MM.1S (cell line): ENCODE data around the gene SGCD.

Source experiments
- DNase-seq: peaks from one replicate; pipeline ENCODE4 v3.0.0-alpha.2; 2015
- H2AFZ ChIP-seq: fragments of 300-600 bp; sonication (generic); 2 replicates; pipeline ENCODE4 v1.6.0; 2016; ENCODE audit warnings: antibody characterized with exemption, low read length
- H3F3A ChIP-seq: fragments of 300-600 bp; sonication (generic); 2 replicates; pipeline ENCODE4 v1.6.1; 2016; ENCODE audit warnings: mild to moderate bottlenecking, antibody characterized with exemption, low read length, moderate library complexity, mixed read lengths; ENCODE audit not compliant: insufficient read depth
- H3K27ac ChIP-seq: fragments of 300-600 bp; sonication (generic); 2 replicates; pipeline ENCODE4 v1.5.1; 2016; ENCODE audit warnings: mild to moderate bottlenecking, low read length
- H3K27me3 ChIP-seq: fragments of 300-600 bp; sonication (generic); replicated peaks from 2 replicates; pipeline ENCODE4 v1.6.0; 2016; ENCODE audit warnings: low read length; ENCODE audit not compliant: insufficient read depth
- H3K36me3 ChIP-seq: fragments of 300-600 bp; sonication (generic); replicated peaks from 2 replicates; pipeline ENCODE4 v1.6.1; 2016; ENCODE audit warnings: mild to moderate bottlenecking, low read length, mixed read lengths; ENCODE audit not compliant: insufficient read depth
- H3K4me1 ChIP-seq: fragments of 300-600 bp; sonication (generic); 2 replicates; pipeline ENCODE4 v1.6.1; 2016; ENCODE audit warnings: low read length, mixed read lengths
- H3K4me2 ChIP-seq: fragments of 300-600 bp; sonication (generic); 2 replicates; pipeline ENCODE4 v1.6.0; 2016; ENCODE audit warnings: low read depth, low read length
- H3K4me3 ChIP-seq: fragments of 300-600 bp; sonication (generic); 2 replicates; pipeline ENCODE4 v1.5.1; 2016; ENCODE audit warnings: low read length, mixed read lengths
- H3K79me2 ChIP-seq: fragments of 300-600 bp; sonication (generic); 2 replicates; pipeline ENCODE4 v1.6.1; 2016; ENCODE audit warnings: mixed run types, low read length, mixed read lengths
- H3K9ac ChIP-seq: fragments of 300-600 bp; sonication (generic); 2 replicates; pipeline ENCODE4 v1.6.1; 2016; ENCODE audit warnings: low read length, mixed read lengths
- H3K9me2 ChIP-seq: fragments of 300-600 bp; sonication (generic); replicated peaks from 2 replicates; pipeline ENCODE4 v1.6.1; 2016; ENCODE audit warnings: mild to moderate bottlenecking, low read length, mixed read lengths; ENCODE audit not compliant: insufficient read depth
- H3K9me3 ChIP-seq: fragments of 300-600 bp; sonication (generic); replicated peaks from 2 replicates; pipeline ENCODE4 v1.6.1; 2016; ENCODE audit warnings: mild to moderate bottlenecking, low read length, mixed read lengths; ENCODE audit not compliant: insufficient read depth
- H4K20me1 ChIP-seq: fragments of 300-600 bp; sonication (generic); 2 replicates; pipeline ENCODE4 v1.6.1; 2016; ENCODE audit warnings: mild to moderate bottlenecking, low read length, moderate library complexity, mixed read lengths; ENCODE audit not compliant: insufficient read depth
- CTCF ChIP-seq: fragments of 300-600 bp; sonication (generic); IDR thresholded peaks from 2 replicates; pipeline ENCODE4 v1.5.1; 2016; ENCODE audit warnings: antibody characterized with exemption, low read length, mixed read lengths
- EZH2 ChIP-seq: fragments of 300-600 bp; sonication (generic); optimal IDR thresholded peaks from 2 replicates; pipeline ENCODE3; 2017; ENCODE audit warnings: low read depth, mild to moderate bottlenecking, antibody characterized with exemption, low read length, mixed read lengths
- EZH2phosphoT487 ChIP-seq: fragments of 300-600 bp; sonication (generic); IDR thresholded peaks from 2 replicates; pipeline ENCODE4 v1.6.1; 2018; ENCODE audit warnings: antibody characterized with exemption, low read length

The SGCD gene

DNA sequence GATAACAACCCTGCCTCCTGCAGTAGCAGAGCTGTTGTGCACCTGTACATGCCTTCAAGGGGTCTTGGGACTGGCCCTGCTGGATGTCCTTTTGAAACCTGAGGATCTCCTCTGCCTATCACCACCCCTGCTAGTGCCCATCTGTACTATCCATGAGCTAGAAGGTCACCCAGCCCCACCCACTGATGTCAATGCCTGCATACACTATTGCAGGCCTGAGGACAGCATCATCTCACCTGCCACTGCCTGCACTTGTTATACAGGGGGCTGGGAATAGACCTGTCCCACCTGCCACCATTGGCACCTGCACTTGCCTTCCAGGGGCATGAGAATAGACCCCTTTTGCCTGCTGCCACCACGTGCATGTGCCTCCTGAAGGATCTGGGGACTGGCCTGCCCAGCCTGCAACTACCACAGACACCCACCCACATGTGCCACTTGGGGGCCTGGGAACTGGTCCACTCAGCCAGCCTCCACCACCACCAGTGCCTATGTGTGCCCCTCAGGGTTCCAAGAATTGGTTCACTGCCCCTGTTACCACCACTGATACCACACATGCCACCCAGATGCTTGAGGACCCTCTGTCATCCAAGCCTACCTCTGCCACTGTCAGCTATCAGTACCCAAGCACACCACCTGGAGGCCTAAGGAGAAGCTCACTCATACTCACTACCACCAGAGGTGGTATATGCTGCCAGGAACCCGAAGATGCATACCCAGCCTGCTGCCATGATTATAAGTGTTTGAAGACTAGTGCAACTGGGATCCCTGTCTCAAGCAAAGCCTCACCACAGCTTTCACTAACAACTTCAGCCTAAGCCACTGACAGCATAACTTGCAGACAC is 159.7 kb downstream of the SGCD start:
- Histone ChIP-seq H3K36me3 (no peaks in the 10 kb centered on the region), H3K27me3 (no peaks in the 10 kb centered on the region), H3F3A (no peaks in the 10 kb centered on the region), H3K4me3 (no peak overlapping the region), H3K9me3 (no peaks in the 10 kb centered on the region), H3K9me2 (no peaks in the 10 kb centered on the region), H3K4me1 (no peaks in the 10 kb centered on the region), H2AFZ (no peak overlapping the region), H3K79me2 (no peaks in the 10 kb centered on the region), H3K9ac (no peak overlapping the region), H4K20me1 (no peaks in the 10 kb centered on the region), H3K4me2 (no peak overlapping the region), H3K27ac (no peak overlapping the region)
- no peak for TF ChIP-seq EZH2
- DNase-seq: no peak

DNA sequence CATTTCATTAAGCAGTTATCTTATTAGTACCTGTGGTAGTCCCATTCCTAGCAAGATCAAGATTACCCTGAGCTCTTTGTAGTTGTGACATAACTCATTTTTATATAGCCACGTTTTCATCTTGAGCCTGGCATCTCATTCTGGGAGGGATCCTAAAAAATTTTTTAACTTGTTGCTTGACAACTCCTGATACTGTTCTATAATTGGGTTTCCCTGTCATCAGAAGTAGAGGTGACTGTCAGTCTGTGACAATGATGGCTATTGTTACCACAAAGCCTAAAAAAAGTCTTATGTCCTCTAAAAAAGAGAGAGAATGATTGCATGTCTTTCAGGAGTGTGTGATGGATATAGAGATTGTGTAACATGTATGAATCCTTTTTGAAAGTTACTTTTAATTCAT is 164.8 kb downstream of the SGCD start:
- Histone ChIP-seq H3K27ac (no peak overlapping the region), H3K9me3 (no peaks in the 10 kb centered on the region), H3F3A (no peaks in the 10 kb centered on the region), H3K4me3 (no peak overlapping the region), H3K9me2 (no peaks in the 10 kb centered on the region), H2AFZ (no peak overlapping the region), H4K20me1 (no peaks in the 10 kb centered on the region), H3K4me1 (no peaks in the 10 kb centered on the region), H3K27me3 (no peaks in the 10 kb centered on the region), H3K9ac (no peak overlapping the region), H3K4me2 (no peak overlapping the region), H3K79me2 (no peaks in the 10 kb centered on the region), H3K36me3 (no peaks in the 10 kb centered on the region)
- no peak for TF ChIP-seq EZH2phosphoT487
- TF ChIP-seq CTCF: no peak
- no peak for TF ChIP-seq EZH2
- DNase-seq: no peak

GRCh38 chr5:156496291-156496690 is 169.3 kb downstream of the SGCD start:
- Histone ChIP-seq H3K9me2 (no peaks in the 10 kb centered on the region), H3F3A (no peaks in the 10 kb centered on the region), H3K79me2 (no peaks in the 10 kb centered on the region), H3K36me3 (no peaks in the 10 kb centered on the region), H3K9me3 (no peaks in the 10 kb centered on the region), H3K4me1 (no peaks in the 10 kb centered on the region), H3K9ac (no peak overlapping the region), H3K4me2 (no peak overlapping the region), H3K4me3 (no peak overlapping the region), H4K20me1 (no peaks in the 10 kb centered on the region), H3K27ac (no peak overlapping the region), H2AFZ (no peak overlapping the region), H3K27me3 (no peaks in the 10 kb centered on the region)
- TF ChIP-seq CTCF: no peak
- TF ChIP-seq EZH2: no peak
- TF ChIP-seq EZH2phosphoT487: no peak
- DNase-seq: no peak

DNA sequence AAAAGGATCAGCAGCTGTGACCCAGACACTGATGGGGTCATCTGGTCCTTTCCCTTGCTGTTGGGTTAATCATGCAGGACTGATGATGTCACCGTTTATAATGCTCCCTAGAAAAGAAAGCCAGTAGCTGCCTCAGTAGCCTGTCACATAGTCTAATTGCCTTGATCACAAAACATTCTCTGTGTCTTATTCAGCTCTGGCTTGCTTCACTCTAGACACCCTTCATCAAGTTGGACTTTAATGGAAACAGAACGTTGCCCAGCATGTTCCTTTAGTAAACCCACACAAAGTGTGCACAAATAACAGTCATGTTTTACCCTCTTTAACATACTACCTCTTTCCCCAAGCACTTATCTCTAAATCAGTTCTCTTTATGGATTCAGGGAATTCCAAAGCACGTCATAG is 170.8 kb downstream of the SGCD start:
- no peaks in the 10 kb centered on the region for H3K9me2 ChIP-seq
- H3K36me3 ChIP-seq: no peaks in the 10 kb centered on the region
- no peaks in the 10 kb centered on the region for H3K27me3 ChIP-seq
- no peaks in the 10 kb centered on the region for H4K20me1 ChIP-seq
- H3K4me3 ChIP-seq: no peak overlapping the region
- no peaks in the 10 kb centered on the region for H3K9me3 ChIP-seq
- no peaks in the 10 kb centered on the region for H3K79me2 ChIP-seq
- TF ChIP-seq EZH2 (no peak), EZH2phosphoT487 (no peak), CTCF (no peak)
- no peak overlapping the region for H3K4me2 ChIP-seq
- H3K9ac ChIP-seq: no peak overlapping the region
- no peaks in the 10 kb centered on the region for H3F3A ChIP-seq
- no peak overlapping the region for H3K27ac ChIP-seq
- DNase-seq: no peak
- H3K4me1 ChIP-seq: no peaks in the 10 kb centered on the region
- no peak overlapping the region for H2AFZ ChIP-seq
